Neural progenitor cell (in vitro differentiated cells): ENCODE data around the gene GPR84.

ENCODE experiments used
- CTCF ChIP-seq: fragments of 200-600 bp; sonication (generic); IDR thresholded peaks from 2 replicates; pipeline ENCODE4 v1.5.1; 2017; ENCODE audit warnings: antibody characterized with exemption, mild to moderate bottlenecking
- EZH2 ChIP-seq: fragments of 200-600 bp; sonication (generic); IDR thresholded peaks from 2 replicates; pipeline ENCODE4 v1.6.1; 2017; ENCODE audit warnings: antibody characterized with exemption, mild to moderate bottlenecking, moderate library complexity
- EZH2phosphoT487 ChIP-seq: fragments of 200-600 bp; sonication (generic); IDR thresholded peaks from 2 replicates; pipeline ENCODE4 v1.6.1; 2017; ENCODE audit warnings: antibody characterized with exemption

- TF ChIP-seq EZH2phosphoT487, result no peak
- no peak for TF ChIP-seq CTCF
- TF ChIP-seq EZH2, result no peak
Observed at GRCh38 chr12:54371328-54372112, 7.2 kb upstream of the GPR84 start.
